ENCODE data around the gene SINHCAF.

SINHCAF gene

DNA sequence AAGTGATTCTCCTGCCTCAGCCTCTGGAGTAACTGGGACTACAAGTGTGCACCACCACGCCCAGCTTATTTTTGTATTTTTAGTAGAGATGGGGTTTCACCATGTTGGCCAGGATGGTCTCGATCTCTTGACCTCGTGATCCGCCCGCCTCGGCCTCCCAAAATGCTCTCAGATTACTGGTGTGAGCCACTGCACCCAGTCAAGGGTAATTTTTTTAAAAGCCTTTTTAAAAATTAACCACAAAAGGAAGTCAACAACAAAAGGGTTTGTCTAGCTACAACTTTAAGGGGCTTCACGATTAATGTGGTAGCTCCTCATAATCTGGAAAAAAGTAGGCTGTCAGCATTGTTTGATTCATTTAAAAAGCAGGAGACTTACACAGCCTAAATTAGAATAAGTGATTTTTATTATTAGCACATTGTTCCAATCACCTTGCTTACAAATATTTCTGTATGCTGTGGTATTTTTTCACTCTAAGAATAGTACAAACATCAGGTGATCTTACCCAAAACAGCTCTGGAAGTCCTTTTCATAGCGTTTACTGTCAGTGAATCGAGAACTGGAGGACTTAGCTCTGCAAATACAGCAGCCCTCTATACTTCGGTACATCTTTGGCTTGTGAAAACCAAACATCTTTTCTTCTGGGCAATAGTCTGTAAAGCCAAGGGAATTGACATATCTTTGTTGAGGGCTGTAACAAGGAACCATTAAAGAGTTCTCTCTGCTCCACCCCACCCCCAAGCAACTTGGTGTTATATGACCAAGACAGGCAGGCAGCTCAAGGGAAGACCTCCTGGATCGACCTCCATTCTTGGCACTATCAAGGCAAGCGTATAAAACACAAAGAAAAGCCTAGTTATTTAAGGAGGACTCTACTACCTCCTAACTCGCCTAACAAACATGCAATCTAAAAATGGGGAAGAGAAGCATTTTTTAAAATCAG is 28.1 kb downstream of the SINHCAF start:
- no peak for FAIRE-seq
- TF ChIP-seq, protein P1, sequence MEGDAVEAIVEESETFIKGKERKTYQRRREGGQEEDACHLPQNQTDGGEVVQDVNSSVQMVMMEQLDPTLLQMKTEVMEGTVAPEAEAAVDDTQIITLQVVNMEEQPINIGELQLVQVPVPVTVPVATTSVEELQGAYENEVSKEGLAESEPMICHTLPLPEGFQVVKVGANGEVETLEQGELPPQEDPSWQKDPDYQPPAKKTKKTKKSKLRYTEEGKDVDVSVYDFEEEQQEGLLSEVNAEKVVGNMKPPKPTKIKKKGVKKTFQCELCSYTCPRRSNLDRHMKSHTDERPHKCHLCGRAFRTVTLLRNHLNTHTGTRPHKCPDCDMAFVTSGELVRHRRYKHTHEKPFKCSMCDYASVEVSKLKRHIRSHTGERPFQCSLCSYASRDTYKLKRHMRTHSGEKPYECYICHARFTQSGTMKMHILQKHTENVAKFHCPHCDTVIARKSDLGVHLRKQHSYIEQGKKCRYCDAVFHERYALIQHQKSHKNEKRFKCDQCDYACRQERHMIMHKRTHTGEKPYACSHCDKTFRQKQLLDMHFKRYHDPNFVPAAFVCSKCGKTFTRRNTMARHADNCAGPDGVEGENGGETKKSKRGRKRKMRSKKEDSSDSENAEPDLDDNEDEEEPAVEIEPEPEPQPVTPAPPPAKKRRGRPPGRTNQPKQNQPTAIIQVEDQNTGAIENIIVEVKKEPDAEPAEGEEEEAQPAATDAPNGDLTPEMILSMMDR (IDR thresholded peaks at IDR 0.05; ENCODE audit: insufficient read depth, missing control alignments) = no peak
- no peak for DNase-seq (ENCODE audit: insufficient read length, low spot score)

DNA sequence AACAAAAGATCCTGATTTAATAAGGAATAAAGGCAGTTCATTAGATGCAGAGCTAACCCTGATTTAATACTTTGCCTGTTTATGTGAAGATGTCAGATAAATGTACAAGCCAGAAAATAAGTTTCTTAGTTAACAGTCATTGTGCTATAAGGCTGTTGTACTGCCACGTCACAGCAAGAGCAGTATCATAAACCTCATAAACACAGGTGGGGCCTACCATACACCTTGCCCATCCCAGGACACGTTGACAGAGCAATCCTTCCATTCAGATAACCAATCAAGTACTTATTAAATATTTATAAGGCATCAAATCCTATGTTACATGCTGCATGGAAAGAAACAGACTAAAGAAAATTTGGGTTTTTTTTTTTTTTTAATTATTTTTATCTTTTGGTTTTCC is 36.5 kb downstream of the SINHCAF start:
- TF ChIP-seq, protein P1 (IDR thresholded peaks at IDR 0.05; ENCODE audit: insufficient read depth, missing control alignments) = no peak
- DNase-seq (ENCODE audit: insufficient read length, low spot score) (no peak), FAIRE-seq (no peak)

DNA sequence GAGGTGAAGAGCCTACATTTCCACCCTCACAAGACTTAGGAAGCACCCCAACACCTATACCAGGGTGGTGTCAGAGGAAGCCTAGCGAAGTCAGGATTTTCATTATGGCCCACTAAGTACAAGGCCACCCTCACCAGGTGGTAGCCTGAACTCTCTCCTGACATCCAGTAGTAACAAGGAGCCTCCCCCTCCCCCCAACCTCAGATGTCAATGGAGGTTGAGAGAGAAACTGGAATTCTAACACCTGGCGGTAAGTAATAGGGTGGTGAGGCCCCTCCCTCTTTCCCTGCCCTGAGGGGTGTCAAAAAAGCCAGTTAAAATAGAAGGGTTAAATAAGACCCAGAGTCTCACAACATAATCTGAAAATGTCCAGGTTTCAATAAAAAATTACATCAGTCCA is 37.6 kb downstream of the SINHCAF start:
- no peak for FAIRE-seq
- no peak for DNase-seq (ENCODE audit: insufficient read length, low spot score)
- TF ChIP-seq, protein P1 (IDR thresholded peaks at IDR 0.05; ENCODE audit: insufficient read depth, missing control alignments) = no peak

DNA sequence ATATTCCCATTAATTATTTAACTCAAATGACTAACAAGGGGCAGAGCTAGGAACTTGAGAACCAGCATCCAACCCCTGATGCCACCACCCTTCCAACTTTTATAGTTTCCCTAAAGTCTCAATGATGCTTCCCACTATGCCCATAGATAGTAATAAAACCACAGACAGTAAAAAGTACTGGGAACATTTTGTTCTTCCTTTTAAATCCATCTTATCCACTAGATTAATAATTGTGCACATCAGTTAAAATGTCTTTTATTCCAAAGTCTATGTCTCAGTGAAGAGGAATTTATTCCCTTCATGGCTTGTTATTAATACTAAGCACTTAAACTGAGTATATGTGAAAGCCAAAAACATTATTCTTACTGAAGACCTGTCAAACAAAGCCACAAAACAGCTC is 45.8 kb downstream of the SINHCAF start:
- FAIRE-seq = no peak
- TF ChIP-seq, protein P1 (IDR thresholded peaks at IDR 0.05; ENCODE audit: insufficient read depth, missing control alignments) = no peak
- no peak for DNase-seq (ENCODE audit: insufficient read length, low spot score)

DNA sequence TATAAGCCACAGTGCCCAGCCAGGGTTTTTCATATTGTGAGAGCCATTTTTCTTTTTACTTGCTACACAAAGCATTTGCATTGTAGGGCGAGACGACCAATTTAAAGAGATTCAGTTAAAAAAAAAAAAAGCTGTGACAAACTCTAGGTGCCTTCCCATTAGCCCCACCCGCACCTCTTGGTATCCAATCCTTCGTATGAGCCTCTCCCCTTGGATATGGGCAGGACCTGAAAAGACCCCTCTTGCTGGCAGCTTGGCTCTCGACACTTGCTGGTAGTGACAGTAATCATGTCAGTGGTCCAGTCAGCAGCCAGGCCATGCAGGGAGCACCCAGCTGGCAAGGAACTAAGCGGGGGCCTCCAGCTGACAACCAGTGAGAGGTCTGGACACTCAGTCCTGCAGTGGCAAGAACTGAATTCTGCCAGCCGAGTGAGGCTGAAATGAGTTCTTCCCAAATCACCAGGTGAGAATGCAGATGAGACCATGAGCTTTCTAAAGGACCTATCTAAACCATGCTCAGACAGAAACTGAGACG is 46.5 kb downstream of the SINHCAF start:
- DNase-seq (ENCODE audit: insufficient read length, low spot score) (no peak), FAIRE-seq (no peak)
- TF ChIP-seq, protein P1 (IDR thresholded peaks at IDR 0.05; ENCODE audit: insufficient read depth, missing control alignments) = no peak

DNA sequence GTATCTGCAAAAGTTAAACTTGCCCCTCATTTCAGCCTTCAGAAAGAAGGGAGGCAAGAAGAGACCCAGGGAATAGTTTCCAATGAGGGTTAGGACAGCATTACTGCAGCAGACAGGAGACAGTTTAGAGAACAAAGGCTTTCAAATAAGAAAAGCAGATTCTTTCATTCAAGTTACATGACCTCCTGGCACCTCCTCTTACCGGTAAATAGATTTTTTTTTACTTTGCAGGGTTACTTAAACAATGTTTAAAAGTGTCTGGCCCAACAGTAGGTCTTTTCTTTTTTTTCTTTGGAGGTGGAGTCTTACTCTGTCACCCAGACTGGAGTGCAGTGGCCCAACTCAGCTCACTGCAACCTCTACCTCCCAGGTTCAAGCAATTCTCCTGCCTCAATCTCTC is 47.1 kb downstream of the SINHCAF start:
- TF ChIP-seq, protein P1 (IDR thresholded peaks at IDR 0.05; ENCODE audit: insufficient read depth, missing control alignments) = no peak
- DNase-seq (ENCODE audit: insufficient read length, low spot score) (no peak), FAIRE-seq (no peak)

DNA sequence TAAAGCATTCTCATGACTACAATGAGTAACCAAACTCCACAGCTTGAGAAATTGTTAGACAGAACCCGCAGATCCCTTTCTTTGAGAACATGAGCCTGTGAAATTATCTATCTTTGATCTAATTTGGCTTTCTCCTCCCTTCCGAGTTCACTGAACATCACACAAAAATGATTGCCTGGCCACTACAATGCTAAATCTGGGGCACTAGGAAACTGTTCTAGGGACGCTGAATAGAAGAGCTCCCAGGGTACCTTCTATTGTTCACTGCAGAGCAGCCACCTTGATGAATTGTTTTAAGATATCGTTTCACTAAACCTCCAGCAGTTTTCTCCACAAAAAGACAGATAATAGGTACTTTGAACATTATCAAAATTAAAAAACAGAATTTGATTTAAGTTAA is 47.5 kb downstream of the SINHCAF start:
- TF ChIP-seq, protein P1 (IDR thresholded peaks at IDR 0.05; ENCODE audit: insufficient read depth, missing control alignments) = no peak
- FAIRE-seq = no peak
- DNase-seq (ENCODE audit: insufficient read length, low spot score) = no peak
